Cardiac muscle cell (in vitro differentiated cells and primary cell): Measurements from ENCODE around the gene TMEM108. TPM values are rescaled to one million over a fixed set of nuclear protein-coding genes. Genes with fewer than 3 reads are reported as not detected.
A peak's percentile ranks its signal among the peaks of the same experiment; 100 is the strongest.

Source experiments
- DNase-seq, 2 donors: peaks; one replicate each; pipeline versions ENCODE4 v3.0.0 to v3.0.0-alpha.2; 2010 to 2017; ENCODE audit warnings: low read depth in 1 of 2, low spot score in 1 of 2
- H3K27ac ChIP-seq: fragments of 200-600 bp; sonication (generic); 2 replicates; pipeline ENCODE4 v1.5.1; 2016
- H3K27me3 ChIP-seq: fragments of 200-600 bp; sonication (generic); 2 replicates; pipeline ENCODE4 v1.6.0; 2016; ENCODE audit warnings: control low read depth
- H3K36me3 ChIP-seq: fragments of 200-600 bp; sonication (generic); 2 replicates; pipeline ENCODE4 v1.5.1; 2016; ENCODE audit warnings: control low read depth
- H3K4me1 ChIP-seq: fragments of 200-600 bp; sonication (generic); 2 replicates; pipeline ENCODE4 v1.8.1; 2017; ENCODE audit warnings: low read depth, mild to moderate bottlenecking, mixed run types
- H3K4me3 ChIP-seq: fragments of 200-600 bp; sonication (generic); 2 replicates; pipeline ENCODE4 v1.5.1; 2016; ENCODE audit warnings: mild to moderate bottlenecking
- H3K9me3 ChIP-seq: fragments of 200-600 bp; sonication (generic); 2 replicates; pipeline ENCODE4 v1.5.1; 2017; ENCODE audit warnings: low read depth, mild to moderate bottlenecking, control low read depth
- CTCF ChIP-seq: IDR thresholded peaks from 2 replicates; pipeline ENCODE4 v1.5.1; 2012; ENCODE audit warnings: low read depth, mild to moderate bottlenecking, low read length
- polyA plus RNA-seq: library from polyadenylated mRNA; unstranded; fragments of >200 nt; fragmentation: Nextera tagmentation; extraction: Ambion mirVana; gene quantifications from 2 replicates; pipeline ENCODE4 v1.2.1, GENCODE V29; 2016
- total RNA-seq: library from RNA; depleted of rRNA; stranded (reverse); fragments of >200 nt; gene quantifications from 2 replicates; pipeline ENCODE4 v1.2.3, GENCODE V29; 2016

The TMEM108 gene
- total and polyA plus RNA-seq, 2 experiments from 2014 or later = 1.0 to 1.6 TPM

- no peak overlapping the region for H3K4me3 ChIP-seq
- no peak for TF ChIP-seq CTCF
- no peak for DNase-seq
- H3K4me1 ChIP-seq = no peaks in the 10 kb centered on the region
- H3K36me3 ChIP-seq = no peaks in the 10 kb centered on the region
- H3K27me3 ChIP-seq = no peaks in the 10 kb centered on the region
- no peaks in the 10 kb centered on the region for H3K9me3 ChIP-seq
- H3K27ac ChIP-seq = no peak overlapping the region
Measured at GRCh38 chr3:133429063-133429462, 390.9 kb downstream of the TMEM108 start.

GRCh38 chr3:133439563-133439962 is 401.4 kb downstream of the TMEM108 start:
- no peaks in the 10 kb centered on the region for H3K9me3 ChIP-seq
- H3K4me1 ChIP-seq = no peaks in the 10 kb centered on the region
- no peaks in the 10 kb centered on the region for H3K36me3 ChIP-seq
- no peak overlapping the region for H3K27ac ChIP-seq
- H3K4me3 ChIP-seq = no peak overlapping the region
- no peak for TF ChIP-seq CTCF
- DNase-seq = no peak
- H3K27me3 ChIP-seq = no peaks in the 10 kb centered on the region

- H3K27ac ChIP-seq = no peak overlapping the region
- H3K9me3 ChIP-seq = no peaks in the 10 kb centered on the region
- H3K27me3 ChIP-seq = no peaks in the 10 kb centered on the region
- no peaks in the 10 kb centered on the region for H3K4me1 ChIP-seq
- no peak for TF ChIP-seq CTCF
- H3K36me3 ChIP-seq = no peaks in the 10 kb centered on the region
- no peak overlapping the region for H3K4me3 ChIP-seq
- DNase-seq = no peak
Measured at GRCh38 chr3:133440652-133441051, 402.5 kb downstream of the TMEM108 start.

- Histone ChIP-seq H3K27me3 (no peaks in the 10 kb centered on the region), H3K36me3 (no peaks in the 10 kb centered on the region), H3K4me1 (no peaks in the 10 kb centered on the region), H3K9me3 (no peaks in the 10 kb centered on the region), H3K27ac (no peak overlapping the region), H3K4me3 (no peak overlapping the region)
- peak in 1 of 2 donors; percentile 8 for DNase-seq
- TF ChIP-seq CTCF = no peak
Measured at GRCh38 chr3:133441867-133442270, 403.7 kb downstream of the TMEM108 start.

- no peak overlapping the region for H3K27ac ChIP-seq
- H3K9me3 ChIP-seq = no peaks in the 10 kb centered on the region
- no peak for TF ChIP-seq CTCF
- no peaks in the 10 kb centered on the region for H3K4me1 ChIP-seq
- no peaks in the 10 kb centered on the region for H3K27me3 ChIP-seq
- H3K36me3 ChIP-seq = no peaks in the 10 kb centered on the region
- DNase-seq = no peak
- H3K4me3 ChIP-seq = no peak overlapping the region
Measured at GRCh38 chr3:133442518-133442917, 404.3 kb downstream of the TMEM108 start.
